Measurements from ENCODE around the gene KCNH2. TPM values are rescaled to one million over a fixed set of nuclear protein-coding genes. Genes with fewer than 3 reads are reported as not detected.
A peak's percentile ranks its signal among the peaks of the same experiment; 100 is the strongest.

Gene KCNH2
- total RNA-seq, 2 donors from 2014 or later: 3.6 to 5.3 TPM

DNA sequence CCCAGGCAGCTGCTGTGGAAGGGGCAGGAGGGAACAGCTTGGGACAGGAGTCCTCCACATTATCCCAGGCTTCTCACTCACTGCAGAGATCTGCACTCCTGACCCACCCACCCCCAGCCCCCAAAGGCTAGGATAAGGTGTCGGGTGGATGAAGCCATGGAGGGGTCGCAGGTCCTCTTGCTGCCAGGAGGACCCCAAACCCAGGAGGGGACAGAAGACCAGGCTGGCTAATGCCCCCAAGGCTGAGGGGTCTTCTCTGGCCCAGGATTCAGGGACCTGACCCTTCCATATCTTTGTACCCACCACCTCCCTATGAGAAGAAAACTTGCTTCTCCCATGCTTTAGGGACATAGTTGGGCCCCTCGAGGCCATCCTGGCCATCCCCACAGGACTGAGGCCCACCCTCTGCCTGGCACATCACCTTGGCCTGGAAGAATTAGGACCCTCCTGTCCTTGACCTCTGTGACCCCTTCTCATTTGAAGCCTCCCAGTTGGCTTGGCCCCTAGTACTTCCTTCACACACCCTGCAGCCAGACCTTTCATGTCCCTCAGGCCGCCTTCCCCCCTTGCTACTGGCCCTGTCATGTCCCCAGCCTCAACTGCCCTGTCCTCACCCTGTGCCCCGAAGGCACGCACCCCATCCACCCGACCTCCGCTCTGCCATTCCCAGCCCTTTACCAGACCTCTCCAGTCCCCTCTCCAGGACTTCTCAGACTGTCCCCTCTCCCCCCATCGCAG is 21.6 kb downstream of the KCNH2 start:
- Histone ChIP-seq H3K4me3 (no peak overlapping the region), H3K27ac (no peak overlapping the region), H3K9me3 (no peaks in the 10 kb centered on the region), H3K27me3 (no peaks in the 10 kb centered on the region), H3K36me3 (replicated peaks in 1 of 2; ENCODE audit: insufficient read depth in 1 of 2, low read depth in 2 of 2) (no peaks in the 10 kb centered on the region), H3K4me1 (peaks cover 9% of the 10 kb centered on the region)
- intact Hi-C loops (cut with DNase I): no loop called here
- no peak for ATAC-seq
- no peak for DNase-seq
- TF ChIP-seq, protein P1, sequence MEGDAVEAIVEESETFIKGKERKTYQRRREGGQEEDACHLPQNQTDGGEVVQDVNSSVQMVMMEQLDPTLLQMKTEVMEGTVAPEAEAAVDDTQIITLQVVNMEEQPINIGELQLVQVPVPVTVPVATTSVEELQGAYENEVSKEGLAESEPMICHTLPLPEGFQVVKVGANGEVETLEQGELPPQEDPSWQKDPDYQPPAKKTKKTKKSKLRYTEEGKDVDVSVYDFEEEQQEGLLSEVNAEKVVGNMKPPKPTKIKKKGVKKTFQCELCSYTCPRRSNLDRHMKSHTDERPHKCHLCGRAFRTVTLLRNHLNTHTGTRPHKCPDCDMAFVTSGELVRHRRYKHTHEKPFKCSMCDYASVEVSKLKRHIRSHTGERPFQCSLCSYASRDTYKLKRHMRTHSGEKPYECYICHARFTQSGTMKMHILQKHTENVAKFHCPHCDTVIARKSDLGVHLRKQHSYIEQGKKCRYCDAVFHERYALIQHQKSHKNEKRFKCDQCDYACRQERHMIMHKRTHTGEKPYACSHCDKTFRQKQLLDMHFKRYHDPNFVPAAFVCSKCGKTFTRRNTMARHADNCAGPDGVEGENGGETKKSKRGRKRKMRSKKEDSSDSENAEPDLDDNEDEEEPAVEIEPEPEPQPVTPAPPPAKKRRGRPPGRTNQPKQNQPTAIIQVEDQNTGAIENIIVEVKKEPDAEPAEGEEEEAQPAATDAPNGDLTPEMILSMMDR (IDR thresholded peaks at IDR 0.05): no peak
- no peak for TF ChIP-seq POLR2A (IDR thresholded peaks at IDR 0.05)
- WGBS, 2 donors: 86 to 90% methylated on average over 9 of the region's 9 CpGs

DNA sequence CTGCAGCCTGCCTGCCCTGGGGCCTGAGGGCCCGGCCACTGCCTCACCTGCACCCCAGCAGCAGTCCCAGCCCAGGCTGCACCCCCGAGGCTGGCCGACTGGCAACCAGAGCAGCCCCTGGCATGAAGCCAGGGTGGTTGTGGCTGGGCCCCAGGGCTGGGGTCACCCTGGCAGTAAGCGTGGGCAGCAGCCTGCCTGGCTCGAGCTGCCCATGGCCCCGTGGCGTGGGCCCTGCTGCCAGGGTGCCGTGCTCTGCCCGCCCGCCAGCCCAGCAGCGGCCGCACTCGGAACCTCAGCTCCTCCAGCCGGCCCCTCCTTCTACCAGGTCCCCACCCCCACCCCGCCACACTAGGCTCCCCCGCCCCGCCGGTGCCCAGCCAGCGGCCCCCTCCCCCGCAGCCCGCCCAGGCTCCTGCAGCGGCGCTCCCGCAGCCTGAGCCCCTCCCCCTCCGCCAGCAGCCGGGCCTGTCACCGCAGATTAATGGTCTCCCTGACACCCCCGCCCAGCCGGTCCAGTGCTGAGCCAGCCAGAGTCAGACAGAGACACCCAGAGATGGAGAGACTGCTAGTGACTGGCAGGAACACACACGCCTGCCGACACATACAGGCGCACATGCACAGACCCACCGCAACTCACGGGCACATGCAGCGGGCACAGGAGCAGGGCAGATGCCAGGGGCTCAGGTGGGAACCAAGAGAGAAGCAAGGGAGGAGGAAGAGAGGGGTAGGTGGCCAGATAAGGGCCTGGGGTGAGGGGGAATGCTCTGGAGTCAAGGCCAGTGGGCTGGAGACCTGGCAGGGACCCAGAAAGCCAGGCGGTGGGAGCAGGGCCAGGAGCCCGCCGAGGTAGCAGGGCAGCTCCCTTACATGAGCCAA is 22.4 kb downstream of the KCNH2 start:
- Histone ChIP-seq H3K27me3 (no peaks in the 10 kb centered on the region), H3K9me3 (no peaks in the 10 kb centered on the region), H3K36me3 (replicated peaks in 1 of 2; ENCODE audit: insufficient read depth in 1 of 2, low read depth in 2 of 2) (no peaks in the 10 kb centered on the region), H3K4me3 (no peak overlapping the region), H3K27ac (peak overlapping the region in 1 of 4 donors; percentile 30), H3K4me1 (peaks cover 9% of the 10 kb centered on the region)
- intact Hi-C loops (cut with DNase I): no loop called here
- ATAC-seq (peak; percentile 65), DNase-seq (peak; percentile 42 to 69 (median 63))
- no peak for TF ChIP-seq POLR2A (IDR thresholded peaks at IDR 0.05)
- TF ChIP-seq, protein P1 (IDR thresholded peaks at IDR 0.05): no peak
- WGBS, 2 donors: 18 to 20% methylated on average over 9 to 35 of the region's 38 CpGs

DNA sequence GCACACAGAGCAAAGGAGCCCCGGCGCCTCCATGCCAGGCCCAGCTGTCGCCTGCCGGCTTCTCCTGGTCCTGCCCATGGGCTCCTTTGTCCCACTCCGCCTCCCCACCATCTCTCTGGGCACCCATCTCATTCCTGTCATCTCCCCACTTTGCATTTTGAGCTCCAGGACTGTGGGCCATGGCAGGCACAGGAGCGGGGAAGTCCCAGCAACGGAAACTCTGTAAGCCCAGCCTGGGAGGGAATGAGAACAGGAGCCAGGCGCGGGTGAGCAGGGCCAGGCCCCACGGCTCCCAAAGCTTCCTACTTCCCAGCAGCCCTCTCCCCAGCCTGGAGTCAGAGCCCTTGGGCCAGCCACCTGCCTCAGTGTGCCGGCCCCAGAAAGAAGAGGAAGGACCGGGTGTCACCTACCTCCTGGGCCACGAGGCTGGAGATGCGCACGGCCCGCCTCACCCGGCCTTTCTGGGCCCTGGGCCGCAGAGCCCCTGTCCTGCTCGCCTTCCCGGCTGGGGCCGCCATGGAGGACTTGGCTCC is 23.1 kb downstream of the KCNH2 start:
- Histone ChIP-seq H3K27me3 (no peaks in the 10 kb centered on the region), H3K36me3 (replicated peaks in 1 of 2; ENCODE audit: insufficient read depth in 1 of 2, low read depth in 2 of 2) (no peaks in the 10 kb centered on the region), H3K27ac (peak overlapping the region in 1 of 4 donors; percentile 30), H3K4me3 (no peak overlapping the region), H3K4me1 (peaks cover 9% of the 10 kb centered on the region), H3K9me3 (no peaks in the 10 kb centered on the region)
- no peak for ATAC-seq
- WGBS, 2 donors: 79 to 83% methylated on average over 8 to 20 of the region's 21 CpGs
- DNase-seq: no peak
- no peak for TF ChIP-seq POLR2A (IDR thresholded peaks at IDR 0.05)
- TF ChIP-seq, protein P1 (IDR thresholded peaks at IDR 0.05): no peak
- intact Hi-C loops (cut with DNase I): no loop called here

DNA sequence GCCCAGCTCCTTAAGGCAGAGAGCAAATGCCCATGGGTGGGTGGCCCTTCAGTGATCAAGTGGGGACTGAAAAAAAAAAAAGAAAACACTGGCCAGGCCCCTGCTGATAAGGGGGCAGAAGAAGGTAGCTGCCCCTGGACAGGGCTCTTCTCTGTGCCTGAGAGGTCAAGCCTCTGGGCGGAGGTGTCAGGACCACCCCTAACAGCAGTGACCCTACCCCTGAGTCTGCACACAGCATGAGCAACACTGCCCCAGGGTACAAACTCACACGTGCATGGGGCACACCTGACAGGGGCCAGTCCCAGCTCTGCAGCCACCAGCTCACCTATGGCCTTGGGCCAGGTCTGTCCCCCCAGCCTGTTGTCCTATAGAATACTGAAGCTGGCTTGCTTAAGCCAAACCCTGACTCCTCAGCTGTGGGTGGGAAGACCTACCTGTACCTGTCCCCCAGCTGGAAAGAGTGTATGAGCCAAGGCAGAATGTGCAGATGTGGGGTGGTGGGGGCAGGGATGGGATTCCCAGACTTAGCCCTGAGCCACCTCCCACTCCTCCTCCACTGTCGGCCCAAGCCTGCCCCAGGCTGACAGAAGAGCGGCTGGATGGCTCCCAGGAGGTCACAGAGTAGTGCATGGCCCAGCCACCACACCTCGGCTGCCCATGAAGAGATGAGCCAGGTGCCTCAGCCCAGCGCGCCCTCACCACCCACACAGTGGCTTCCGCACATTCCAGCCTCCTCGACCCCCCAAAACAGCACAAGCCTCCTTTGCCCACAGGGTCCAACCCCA is 23.7 kb downstream of the KCNH2 start:
- intact Hi-C loops (cut with DNase I): no loop called here
- no peaks in the 10 kb centered on the region for H3K36me3 ChIP-seq (replicated peaks in 1 of 2; ENCODE audit: insufficient read depth in 1 of 2, low read depth in 2 of 2)
- WGBS, 2 donors: 79 to 82% methylated on average over 8 to 9 of the region's 9 CpGs
- DNase-seq: no peak
- no peaks in the 10 kb centered on the region for H3K9me3 ChIP-seq
- ATAC-seq: no peak
- TF ChIP-seq, protein P1 (IDR thresholded peaks at IDR 0.05): no peak
- TF ChIP-seq POLR2A (IDR thresholded peaks at IDR 0.05): no peak
- no peaks in the 10 kb centered on the region for H3K27me3 ChIP-seq
- H3K4me3 ChIP-seq: no peak overlapping the region
- H3K27ac ChIP-seq: no peak overlapping the region
- H3K4me1 ChIP-seq: peaks cover 9% of the 10 kb centered on the region

Measured in body of pancreas (tissue), 4 donors.